ENCODE data around the gene SLC35F3.

SLC35F3 gene

DNA sequence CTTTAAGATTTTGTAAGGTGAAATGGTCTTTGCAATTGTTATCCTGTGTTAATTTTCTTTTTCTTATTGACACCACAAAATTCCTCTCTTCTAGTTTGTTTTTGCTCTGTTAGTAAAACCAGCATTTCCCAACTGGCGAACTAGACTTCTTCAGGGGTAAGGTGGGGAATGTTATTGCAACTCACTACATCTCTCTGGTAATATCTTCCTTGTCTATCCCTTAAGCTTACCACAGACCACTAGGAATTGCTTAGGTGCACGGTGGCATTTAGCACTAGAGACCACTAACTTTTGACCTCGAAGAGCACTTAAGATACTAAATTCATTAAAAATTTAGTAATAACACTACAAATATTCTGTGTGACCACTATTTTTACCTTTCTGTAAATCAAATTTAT is 464.6 kb downstream of the SLC35F3 start:
- DNase-seq (ENCODE audit: low read depth) = no peak

GRCh38 chr1:234369784-234370183 is 465.3 kb downstream of the SLC35F3 start:
- DNase-seq (ENCODE audit: low read depth) = no peak

DNA sequence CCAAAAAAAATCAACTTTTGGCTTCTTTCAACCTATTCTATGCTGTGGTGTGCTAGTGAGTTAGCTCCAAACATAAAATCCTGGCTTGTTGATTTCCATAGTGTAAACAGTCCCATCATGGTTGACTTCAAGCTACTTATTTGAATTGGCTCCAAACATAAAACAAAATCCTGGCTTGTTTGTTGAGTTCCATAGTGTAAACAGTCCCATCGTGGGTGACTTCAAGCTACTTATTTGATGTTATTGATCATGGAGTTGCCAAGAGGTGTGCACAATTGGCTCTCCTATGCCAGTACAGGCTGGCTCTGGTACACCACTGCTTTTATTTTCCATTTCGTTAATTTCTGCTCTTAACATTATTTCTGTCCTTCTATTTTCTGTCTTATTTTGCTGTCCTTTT is 466.9 kb downstream of the SLC35F3 start:
- DNase-seq (ENCODE audit: low read depth) = no peak

- no peak for DNase-seq (ENCODE audit: low read depth)
Measured at GRCh38 chr1:234372011-234372757, 467.7 kb downstream of the SLC35F3 start.

DNA sequence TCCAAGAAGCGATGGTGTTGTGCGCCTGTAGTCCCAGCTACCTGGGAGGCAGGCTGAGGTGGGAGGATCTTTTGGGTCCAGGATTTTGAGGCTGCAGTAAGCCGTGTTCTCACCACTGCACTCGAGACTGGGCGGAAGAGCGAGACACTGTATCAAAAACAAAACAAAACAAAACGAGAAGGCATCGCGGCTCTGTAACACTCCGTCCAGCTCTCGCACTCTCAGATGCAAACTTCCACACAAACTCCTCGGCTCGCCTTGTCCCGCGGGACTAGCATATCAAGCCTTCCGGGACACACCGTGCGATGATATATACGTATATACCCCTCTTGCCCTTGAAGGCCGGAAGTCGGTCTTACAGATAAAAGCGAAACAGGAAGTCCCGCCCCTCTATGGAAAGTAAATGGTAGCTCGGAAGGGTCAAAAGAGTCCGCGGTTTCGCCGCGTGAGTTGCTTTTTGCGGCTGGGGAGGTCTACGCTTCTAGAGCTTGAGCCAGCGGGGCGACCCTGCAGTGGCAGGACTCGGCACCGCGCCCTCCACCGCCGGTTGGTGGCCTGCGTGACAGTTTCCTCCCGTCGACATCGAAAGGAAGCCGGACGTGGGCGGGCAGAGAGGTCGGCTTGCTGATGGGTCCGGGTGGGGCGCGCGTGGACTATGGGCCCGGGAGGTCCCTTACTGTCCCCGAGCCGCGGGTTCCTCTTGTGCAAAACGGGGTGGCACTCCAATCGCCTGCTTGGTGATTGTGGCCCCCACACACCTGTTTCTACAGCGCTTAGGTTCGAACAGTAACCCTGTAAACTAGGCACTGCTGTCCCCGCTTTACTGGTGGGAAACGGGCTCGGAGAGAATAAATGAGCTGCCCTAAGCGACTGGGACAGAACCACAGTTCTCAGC is 468.8 kb downstream of the SLC35F3 start, which contains the start of gene COA6:
COA6 (plus strand) TSS at position 393 of the 895 bp plus-strand sequence; CDS start at position 404, 11 bp downstream.
- peak; percentile 76 for DNase-seq (ENCODE audit: low read depth)

GRCh38 chr1:234373959-234374254 is 469.4 kb downstream of the SLC35F3 start:
- DNase-seq (ENCODE audit: low read depth) = no peak
